Measurements from ENCODE around the gene KRT37.

The KRT37 gene

DNA sequence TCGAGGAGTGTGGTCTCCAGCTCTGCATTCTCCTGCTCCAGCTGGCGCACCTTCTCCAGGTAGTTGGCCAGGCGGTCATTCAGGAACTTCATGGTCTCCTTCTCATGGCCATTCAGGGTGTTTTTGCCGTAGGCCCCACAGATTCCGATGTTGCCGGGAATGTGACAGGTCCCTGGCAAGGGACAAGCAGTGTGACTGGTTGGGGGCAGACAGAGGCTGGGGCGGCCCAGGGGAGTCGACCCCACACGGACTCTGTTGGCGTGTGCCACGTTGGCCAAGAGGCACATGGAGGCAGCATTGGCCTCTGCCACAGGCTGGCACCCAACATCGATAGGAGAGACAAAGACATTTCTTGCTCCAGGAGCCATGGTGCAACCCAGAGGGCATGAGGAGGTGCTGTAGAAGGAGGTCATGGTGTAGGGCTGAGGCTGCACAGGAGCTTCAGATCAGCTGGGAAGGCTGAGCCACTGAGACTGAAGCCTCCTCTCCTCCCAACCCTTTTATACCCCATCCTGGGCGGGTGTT, at the start of gene KRT37:
TSS of gene KRT37 (minus strand) at position 475 of the 525 bp plus-strand sequence. CDS start at position 413, 62 bp downstream.
- Histone ChIP-seq H3K27ac (no peak within 1 kb of the TSS), H3K36me3 (no peaks in the 10 kb centered on the region), H3K9me3 (ENCODE audit: severe bottlenecking) (peaks cover 18% of the 10 kb centered on the region), H3K27me3 (ENCODE audit: insufficient read depth, low read depth, severe bottlenecking) (peaks cover 100% of the 10 kb centered on the region), H3K4me3 (ENCODE audit: low read depth, low read length) (no peak within 1 kb of the TSS)
- DNase-seq: no peak
- TF ChIP-seq, protein P1, sequence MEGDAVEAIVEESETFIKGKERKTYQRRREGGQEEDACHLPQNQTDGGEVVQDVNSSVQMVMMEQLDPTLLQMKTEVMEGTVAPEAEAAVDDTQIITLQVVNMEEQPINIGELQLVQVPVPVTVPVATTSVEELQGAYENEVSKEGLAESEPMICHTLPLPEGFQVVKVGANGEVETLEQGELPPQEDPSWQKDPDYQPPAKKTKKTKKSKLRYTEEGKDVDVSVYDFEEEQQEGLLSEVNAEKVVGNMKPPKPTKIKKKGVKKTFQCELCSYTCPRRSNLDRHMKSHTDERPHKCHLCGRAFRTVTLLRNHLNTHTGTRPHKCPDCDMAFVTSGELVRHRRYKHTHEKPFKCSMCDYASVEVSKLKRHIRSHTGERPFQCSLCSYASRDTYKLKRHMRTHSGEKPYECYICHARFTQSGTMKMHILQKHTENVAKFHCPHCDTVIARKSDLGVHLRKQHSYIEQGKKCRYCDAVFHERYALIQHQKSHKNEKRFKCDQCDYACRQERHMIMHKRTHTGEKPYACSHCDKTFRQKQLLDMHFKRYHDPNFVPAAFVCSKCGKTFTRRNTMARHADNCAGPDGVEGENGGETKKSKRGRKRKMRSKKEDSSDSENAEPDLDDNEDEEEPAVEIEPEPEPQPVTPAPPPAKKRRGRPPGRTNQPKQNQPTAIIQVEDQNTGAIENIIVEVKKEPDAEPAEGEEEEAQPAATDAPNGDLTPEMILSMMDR (IDR thresholded peaks at IDR 0.05; ENCODE audit: low read depth, low read length): no peak

GRCh38 chr17:41468346-41468745, 44.0 kb upstream of the KRT37 start:
- no peaks in the 10 kb centered on the region for H3K36me3 ChIP-seq
- DNase-seq: no peak
- peaks cover 36% of the 10 kb centered on the region for H3K9me3 ChIP-seq (ENCODE audit: severe bottlenecking)
- H3K27me3 ChIP-seq (ENCODE audit: insufficient read depth, low read depth, severe bottlenecking): peaks cover 95% of the 10 kb centered on the region
- H3K27ac ChIP-seq: no peak overlapping the region
- H3K4me3 ChIP-seq (ENCODE audit: low read depth, low read length): no peak overlapping the region
- TF ChIP-seq, protein P1 (IDR thresholded peaks at IDR 0.05; ENCODE audit: low read depth, low read length): no peak

DNA sequence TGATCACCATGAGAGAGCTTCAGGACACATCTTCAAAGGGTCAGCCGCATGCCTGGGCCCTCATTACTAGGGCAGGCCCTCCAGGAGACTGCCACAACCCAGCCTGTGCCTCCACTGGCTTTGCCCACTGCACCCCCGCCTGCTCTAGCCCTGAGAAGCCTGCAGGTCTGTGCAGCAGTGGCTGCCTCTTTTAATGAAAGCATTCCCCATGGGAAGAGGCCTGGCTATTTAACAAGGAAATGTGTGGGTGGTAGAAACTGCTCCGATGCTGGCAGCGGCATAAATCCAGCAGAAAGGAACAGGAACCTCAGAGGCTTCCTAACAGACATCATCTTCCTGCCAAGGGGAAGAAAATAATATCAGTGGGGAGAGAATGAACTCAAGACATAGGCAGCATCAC, 43.2 kb upstream of the KRT37 start:
- TF ChIP-seq, protein P1 (IDR thresholded peaks at IDR 0.05; ENCODE audit: low read depth, low read length): no peak
- H3K27ac ChIP-seq: no peak overlapping the region
- H3K4me3 ChIP-seq (ENCODE audit: low read depth, low read length): no peak overlapping the region
- H3K36me3 ChIP-seq: no peaks in the 10 kb centered on the region
- DNase-seq: no peak
- H3K9me3 ChIP-seq (ENCODE audit: severe bottlenecking): peaks cover 33% of the 10 kb centered on the region
- peaks cover 95% of the 10 kb centered on the region for H3K27me3 ChIP-seq (ENCODE audit: insufficient read depth, low read depth, severe bottlenecking)

- H3K9me3 ChIP-seq (ENCODE audit: severe bottlenecking): peaks cover 30% of the 10 kb centered on the region
- H3K36me3 ChIP-seq: no peaks in the 10 kb centered on the region
- H3K27me3 ChIP-seq (ENCODE audit: insufficient read depth, low read depth, severe bottlenecking): peaks cover 95% of the 10 kb centered on the region
- DNase-seq: no peak
- TF ChIP-seq, protein P1 (IDR thresholded peaks at IDR 0.05; ENCODE audit: low read depth, low read length): no peak
- H3K4me3 ChIP-seq (ENCODE audit: low read depth, low read length): no peak within 1 kb of the TSS
- H3K27ac ChIP-seq: no peak within 1 kb of the TSS
Observed at GRCh38 chr17:41466988-41467387, 42.6 kb upstream of the KRT37 start, which contains the start of gene KRT32. KRT32 (minus strand) TSS chr17:41467386; CDS start chr17:41467325, 61 bp downstream.

- no peak for DNase-seq
- H3K36me3 ChIP-seq: no peaks in the 10 kb centered on the region
- peaks cover 99% of the 10 kb centered on the region for H3K27me3 ChIP-seq (ENCODE audit: insufficient read depth, low read depth, severe bottlenecking)
- no peak overlapping the region for H3K4me3 ChIP-seq (ENCODE audit: low read depth, low read length)
- TF ChIP-seq, protein P1 (IDR thresholded peaks at IDR 0.05; ENCODE audit: low read depth, low read length): no peak
- peaks cover 19% of the 10 kb centered on the region for H3K9me3 ChIP-seq (ENCODE audit: severe bottlenecking)
- no peak overlapping the region for H3K27ac ChIP-seq
Observed at GRCh38 chr17:41464682-41465081, 40.3 kb upstream of the KRT37 start.

- Histone ChIP-seq H3K9me3 (ENCODE audit: severe bottlenecking) (peaks cover 17% of the 10 kb centered on the region), H3K4me3 (ENCODE audit: low read depth, low read length) (no peak overlapping the region), H3K27ac (no peak overlapping the region), H3K36me3 (no peaks in the 10 kb centered on the region), H3K27me3 (ENCODE audit: insufficient read depth, low read depth, severe bottlenecking) (peaks cover 100% of the 10 kb centered on the region)
- no peak for DNase-seq
- TF ChIP-seq, protein P1 (IDR thresholded peaks at IDR 0.05; ENCODE audit: low read depth, low read length): no peak
Observed at GRCh38 chr17:41464173-41464572, 39.8 kb upstream of the KRT37 start.
